Measurements from ENCODE around the gene SRPK3.
"Not testable (repeated sequence)": the region's sequence is repeated elsewhere in the genome, so short reads cannot be mapped to it uniquely, and the experiment has no call there.

The SRPK3 gene

GRCh38 chrX:153814591-153815315, 33.9 kb downstream of the SRPK3 start:
- no peak for DNase-seq

- DNase-seq, result no peak
These were observed 36.2 kb downstream of the SRPK3 start for GRCh38 chrX:153816831-153817690.

DNA sequence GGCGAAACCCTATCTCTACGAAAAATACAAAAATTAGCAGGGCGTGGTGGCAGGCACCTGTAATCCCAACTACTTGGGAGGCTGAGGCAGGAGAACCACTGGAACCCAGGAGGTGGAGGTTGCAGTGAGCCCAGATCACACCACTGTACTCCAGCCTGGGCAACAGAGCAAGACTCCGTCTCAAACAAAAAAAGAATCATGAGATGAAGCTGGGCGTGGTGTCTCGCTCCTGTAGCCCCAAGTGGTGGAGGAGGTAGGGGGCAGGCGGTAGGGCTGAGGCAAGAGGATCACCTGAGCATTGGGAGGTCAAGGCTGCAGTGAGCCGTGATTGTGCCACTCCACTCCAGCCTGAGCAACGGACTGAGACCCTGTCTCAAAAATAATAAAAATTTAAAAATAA, 37.2 kb downstream of the SRPK3 start:
- DNase-seq, result not testable (repeated sequence)

- peak; percentile 56 for DNase-seq
These were observed 37.9 kb downstream of the SRPK3 start for GRCh38 chrX:153818571-153819383.

GRCh38 chrX:153819384-153820040, 38.7 kb downstream of the SRPK3 start:
- DNase-seq, result no peak

GRCh38 chrX:153820601-153821000, 39.8 kb downstream of the SRPK3 start:
- DNase-seq, result no peak

DNA sequence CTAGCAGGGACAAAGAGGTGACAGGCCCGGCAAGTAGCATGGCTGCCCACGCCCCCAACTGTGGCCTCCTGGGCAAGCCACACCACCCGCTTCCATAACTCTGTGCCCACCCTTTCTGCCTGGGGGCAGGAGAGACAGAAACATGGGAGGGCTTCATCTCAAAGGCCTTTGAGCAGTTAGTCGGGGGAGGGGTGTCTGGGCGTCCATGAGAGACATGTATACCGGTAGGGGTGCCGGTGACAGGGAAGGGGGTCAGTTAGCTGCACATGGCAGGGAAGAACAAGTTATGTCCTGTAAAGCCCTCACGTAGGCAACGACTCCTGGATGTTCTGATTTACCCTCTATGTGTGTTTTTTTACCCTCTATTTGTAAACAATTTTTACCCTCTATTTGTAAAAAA, 40.2 kb downstream of the SRPK3 start:
- no peak for DNase-seq

DNA sequence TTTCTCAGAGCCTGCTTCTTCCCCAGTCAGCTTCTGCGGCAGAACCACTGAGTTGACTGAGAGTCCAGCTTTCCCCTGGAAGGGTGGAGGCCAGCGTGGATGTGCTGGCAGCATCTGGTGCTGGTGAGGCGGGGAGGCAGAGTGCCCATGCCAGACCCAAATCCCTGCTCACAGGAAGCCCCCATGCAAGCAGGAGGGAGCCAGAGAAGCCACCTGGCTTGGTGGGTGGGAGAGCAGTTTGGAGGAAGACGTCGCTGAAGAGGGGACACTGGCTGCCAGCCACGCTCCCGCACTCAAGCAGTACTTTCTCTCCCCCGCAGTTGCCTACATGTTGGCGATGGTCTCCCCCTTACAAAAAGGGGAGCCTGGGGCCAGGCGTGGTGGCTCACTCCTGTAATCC, 43.5 kb downstream of the SRPK3 start:
- no peak for DNase-seq

GRCh38 chrX:153825042-153825441, 44.2 kb downstream of the SRPK3 start:
- DNase-seq, result no peak

- no peak for DNase-seq
These were observed 46.2 kb downstream of the SRPK3 start for GRCh38 chrX:153827016-153827415.

GRCh38 chrX:153827903-153828302, 47.1 kb downstream of the SRPK3 start:
- no peak for DNase-seq

DNA sequence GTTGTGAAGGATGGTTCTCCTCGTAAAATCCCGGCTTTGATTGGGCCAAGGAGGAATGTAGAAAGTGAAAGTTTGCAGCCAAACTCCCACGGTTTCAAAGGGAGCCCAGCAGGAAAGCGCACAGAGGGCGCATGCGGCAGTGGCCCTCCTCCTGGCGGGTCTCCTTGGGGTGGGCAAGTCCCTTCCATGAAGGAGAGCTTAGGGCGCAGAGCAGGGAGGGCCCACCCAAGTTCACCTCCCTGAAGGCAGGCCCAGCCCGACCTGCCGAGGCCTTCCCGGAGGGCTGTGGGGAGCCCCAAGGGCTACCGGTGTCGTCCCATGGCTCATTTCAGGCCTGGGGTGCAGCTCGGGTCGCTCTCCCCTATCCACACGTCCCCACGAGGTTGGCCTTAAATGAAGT, 47.5 kb downstream of the SRPK3 start:
- DNase-seq, result no peak

GRCh38 chrX:153828723-153829548, 48.1 kb downstream of the SRPK3 start:
- no peak for DNase-seq

GRCh38 chrX:153829549-153829798, 48.6 kb downstream of the SRPK3 start:
- DNase-seq, result no peak

GRCh38 chrX:153829799-153830639, 49.2 kb downstream of the SRPK3 start, which contains the start of gene PDZD4:
TSS of gene PDZD4 (minus strand) at chrX:153830544. CDS start at chrX:153830298, 246 bp downstream.
- peak; percentile 27 for DNase-seq

- no peak for DNase-seq
These were observed 50.0 kb downstream of the SRPK3 start for GRCh38 chrX:153830640-153831428.

GRCh38 chrX:153831429-153832150, 50.7 kb downstream of the SRPK3 start:
- no peak for DNase-seq

GRCh38 chrX:153832728-153833127, 51.9 kb downstream of the SRPK3 start:
- no peak for DNase-seq
